NT2/D1 (cell line): ENCODE results near the gene NDUFB1.

Experiments used
- DNase-seq: peaks from one replicate; pipeline ENCODE4 v3.0.0-alpha.2; 2011; ENCODE audit warnings: low read depth, low spot score
- H3K27me3 ChIP-seq: 2 replicates; pipeline ENCODE4 v1.6.0; 2011; ENCODE audit warnings: mild to moderate bottlenecking; ENCODE audit not compliant: insufficient read length, insufficient read depth
- H3K36me3 ChIP-seq: 2 replicates; pipeline ENCODE4 v1.6.1; 2011; ENCODE audit warnings: mild to moderate bottlenecking, low read length, mixed read lengths; ENCODE audit not compliant: insufficient read depth, insufficient read length
- H3K4me1 ChIP-seq: 2 replicates; pipeline ENCODE4 v1.5.1; 2011; ENCODE audit not compliant: insufficient read depth, insufficient read length
- H3K4me3 ChIP-seq: 2 replicates; pipeline ENCODE4 v1.5.1; 2011; ENCODE audit warnings: low read depth; ENCODE audit not compliant: insufficient read length
- H3K9ac ChIP-seq: 2 replicates; pipeline ENCODE4 v1.6.0; 2011; ENCODE audit warnings: low read depth; ENCODE audit not compliant: insufficient read length
- H3K9me3 ChIP-seq: 2 replicates; pipeline ENCODE4 v1.5.1; 2011; ENCODE audit warnings: mild to moderate bottlenecking, low read length; ENCODE audit not compliant: insufficient read depth
- SUZ12 ChIP-seq: IDR thresholded peaks from 2 replicates; pipeline ENCODE4 v1.6.1; 2011; ENCODE audit not compliant: insufficient read length, insufficient read depth; ENCODE audit errors: extremely low read depth
- YY1 ChIP-seq: IDR thresholded peaks from 2 replicates; pipeline ENCODE4 v1.6.1; 2011; ENCODE audit not compliant: insufficient read length, insufficient read depth
- ZNF274 ChIP-seq: IDR thresholded peaks from 2 replicates; pipeline ENCODE4 v1.6.1; 2011; ENCODE audit warnings: mild to moderate bottlenecking, low read depth, low read length

NDUFB1 gene

GRCh38 chr14:92099802-92100201, 21.7 kb downstream of the NDUFB1 start:
- Histone ChIP-seq H3K9ac (no peak overlapping the region), H3K4me3 (no peak overlapping the region), H3K9me3 (no peaks in the 10 kb centered on the region), H3K4me1 (no peaks in the 10 kb centered on the region), H3K36me3 (peaks cover 5% of the 10 kb centered on the region), H3K27me3 (no peaks in the 10 kb centered on the region)
- no peak for DNase-seq
- no peak for TF ChIP-seq YY1
- no peak for TF ChIP-seq ZNF274
- TF ChIP-seq SUZ12: no peak

DNA sequence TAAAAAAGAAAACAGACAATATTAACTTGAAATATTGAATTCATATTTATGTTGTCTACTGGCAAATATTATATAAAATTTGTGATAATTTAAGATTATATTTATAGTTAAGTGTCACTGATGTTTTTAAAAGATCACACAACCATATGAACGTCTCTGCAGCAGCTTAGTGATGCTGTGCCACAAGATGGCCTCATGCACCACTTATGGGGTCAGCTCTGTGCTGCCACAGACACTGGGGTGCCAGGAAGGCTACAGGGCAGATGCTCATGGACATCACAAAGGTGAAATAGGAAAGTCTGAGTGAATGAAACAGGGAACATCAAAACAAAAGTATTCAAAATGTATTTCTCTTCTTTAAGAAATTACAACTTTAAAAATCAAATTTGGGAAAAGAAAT, 28.2 kb downstream of the NDUFB1 start:
- Histone ChIP-seq H3K4me3 (no peak overlapping the region), H3K36me3 (peaks cover 20% of the 10 kb centered on the region), H3K27me3 (no peaks in the 10 kb centered on the region), H3K9ac (no peak overlapping the region), H3K4me1 (no peaks in the 10 kb centered on the region), H3K9me3 (no peaks in the 10 kb centered on the region)
- DNase-seq: no peak
- no peak for TF ChIP-seq ZNF274
- TF ChIP-seq YY1: no peak
- no peak for TF ChIP-seq SUZ12

- Histone ChIP-seq H3K36me3 (peaks cover 26% of the 10 kb centered on the region), H3K4me3 (no peak overlapping the region), H3K9me3 (no peaks in the 10 kb centered on the region), H3K27me3 (no peaks in the 10 kb centered on the region), H3K4me1 (no peaks in the 10 kb centered on the region), H3K9ac (no peak overlapping the region)
- TF ChIP-seq SUZ12 (no peak), ZNF274 (no peak), YY1 (no peak)
- DNase-seq: no peak
Measured at GRCh38 chr14:92088494-92088893, 33.0 kb downstream of the NDUFB1 start.

DNA sequence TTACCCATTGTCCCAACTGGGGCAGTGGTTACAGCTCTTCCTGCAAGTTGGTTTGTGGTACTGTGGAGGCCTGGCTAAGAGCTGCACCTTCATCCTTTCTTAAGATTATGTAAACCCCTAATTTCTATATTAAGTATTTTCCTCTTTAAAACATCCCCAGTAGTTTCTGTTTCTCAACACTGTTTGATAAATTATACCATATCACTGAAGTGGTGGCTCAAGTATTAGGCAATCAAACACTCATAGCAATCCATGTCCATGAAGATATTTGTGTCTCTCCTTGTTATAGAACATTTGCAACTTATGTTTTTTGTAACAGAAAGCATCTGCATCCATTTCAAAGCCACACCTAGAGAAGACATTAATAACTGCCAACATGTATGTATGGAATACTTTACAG, 47.0 kb downstream of the NDUFB1 start:
- Histone ChIP-seq H3K36me3 (peaks cover 32% of the 10 kb centered on the region), H3K27me3 (no peaks in the 10 kb centered on the region), H3K9ac (no peak overlapping the region), H3K4me1 (no peaks in the 10 kb centered on the region), H3K9me3 (no peaks in the 10 kb centered on the region), H3K4me3 (no peak overlapping the region)
- no peak for DNase-seq
- TF ChIP-seq YY1 (no peak), ZNF274 (no peak), SUZ12 (no peak)
